HG03196 (cell line): ENCODE data around the gene DNAH9.

Experiments used
- ATAC-seq: cut with Tn5 transposase; IDR thresholded peaks from one replicate; pipeline ENCODE4 v1.9.1; 2021; ENCODE audit not compliant: unreplicated experiment

DNAH9 gene

DNA sequence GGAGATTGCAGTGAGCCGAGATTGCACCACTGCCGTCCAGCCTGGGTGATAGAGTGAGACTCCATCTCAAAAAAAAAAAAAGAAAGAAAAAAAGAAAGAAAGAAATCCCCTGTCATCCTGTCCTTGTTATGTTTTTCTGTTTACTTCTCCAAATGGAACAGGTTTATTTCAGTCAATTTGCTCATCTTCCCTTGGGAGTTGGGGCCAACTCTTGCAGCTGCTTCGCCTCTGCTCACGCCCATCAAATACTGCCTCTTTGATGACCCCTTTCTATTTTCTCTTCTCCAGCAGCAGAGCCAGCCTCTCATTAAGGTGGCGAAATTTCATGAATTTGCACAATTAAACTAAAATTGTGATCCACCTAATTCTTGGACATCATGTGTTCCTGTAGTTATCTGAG lies 225.6 kb downstream of the DNAH9 start:
- no peak for ATAC-seq

DNA sequence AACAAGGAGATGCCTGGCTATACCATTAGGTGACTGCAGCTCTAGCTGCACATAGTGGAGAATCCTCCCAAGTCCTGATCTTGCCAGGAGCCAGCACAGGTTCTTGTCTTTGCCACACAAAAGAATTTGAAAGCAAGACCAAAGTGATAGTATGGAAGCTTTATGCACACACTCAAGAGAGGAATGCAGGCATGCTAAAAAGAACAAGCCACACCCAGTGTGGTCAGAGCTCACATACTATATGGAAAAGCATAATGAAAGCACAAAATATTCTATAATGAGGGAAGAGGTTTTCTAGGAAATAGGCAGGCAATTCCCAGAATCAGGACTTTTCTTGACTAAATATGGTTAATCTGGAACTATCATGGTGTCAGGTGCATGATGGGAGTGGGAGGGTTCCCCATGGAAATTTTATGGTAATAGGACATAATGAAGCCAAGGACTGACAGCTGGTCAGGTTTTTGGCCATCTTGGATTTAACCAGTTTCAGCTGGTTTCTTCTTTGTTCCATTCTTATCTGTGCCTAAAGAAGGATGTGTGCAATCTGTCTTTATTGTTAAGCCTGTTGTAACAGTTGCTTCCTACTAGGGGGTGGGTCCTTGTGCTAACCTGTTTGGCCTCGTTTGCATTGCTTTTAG lies 227.4 kb downstream of the DNAH9 start:
- no peak for ATAC-seq

DNA sequence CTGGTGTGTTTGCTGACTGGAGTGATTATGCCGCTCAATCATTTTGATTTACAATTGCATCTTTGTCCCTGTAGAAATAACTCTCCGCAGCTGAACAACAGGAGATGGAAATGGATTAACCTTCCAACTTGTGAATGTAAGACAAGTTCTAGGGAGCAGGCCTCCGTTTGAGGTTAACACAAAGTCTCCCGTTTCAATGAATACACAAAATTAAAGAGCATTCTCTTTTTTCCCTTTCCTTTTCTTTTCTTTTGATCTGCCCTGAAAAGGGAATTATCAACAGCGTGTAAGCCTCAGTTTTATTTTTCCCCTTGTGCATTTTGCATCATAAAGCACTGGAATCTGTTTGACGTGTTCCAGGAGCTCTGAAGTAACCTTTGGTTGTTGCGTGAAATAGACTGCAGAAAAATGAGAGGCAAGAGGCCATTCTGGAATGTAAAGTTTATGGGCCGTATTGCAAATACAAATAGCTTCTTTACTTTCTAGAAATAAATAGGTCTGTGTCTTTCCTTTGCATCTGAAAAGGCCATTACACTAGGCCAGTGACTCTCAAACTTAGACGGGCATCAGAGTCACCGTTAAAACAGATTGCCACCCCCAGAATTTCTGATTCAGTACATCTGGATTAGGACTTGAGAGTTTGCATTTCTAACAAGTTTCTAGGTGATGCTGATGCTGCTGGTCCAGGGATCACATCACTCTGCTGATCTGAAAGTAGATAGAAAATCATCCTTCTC lies 234.3 kb downstream of the DNAH9 start:
- no peak for ATAC-seq

DNA sequence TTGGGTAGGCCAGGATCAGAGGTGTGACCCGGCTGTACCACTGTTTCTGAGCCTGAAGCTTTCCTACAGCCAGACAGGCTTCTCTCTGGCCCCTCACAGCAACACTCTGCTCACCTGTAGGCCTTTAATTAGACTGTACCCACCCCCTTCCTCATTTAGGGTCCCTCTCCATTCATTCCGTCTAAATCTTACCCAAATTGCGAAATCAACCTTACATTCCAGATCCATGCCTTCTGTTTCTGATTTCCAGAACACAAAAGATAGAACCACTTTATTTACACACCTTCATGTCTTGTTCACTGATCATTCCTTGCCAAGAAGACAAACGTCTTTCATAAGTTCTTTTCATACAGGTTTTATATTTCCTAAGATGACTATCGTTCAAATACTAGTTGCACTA lies 238.2 kb downstream of the DNAH9 start:
- no peak for ATAC-seq

DNA sequence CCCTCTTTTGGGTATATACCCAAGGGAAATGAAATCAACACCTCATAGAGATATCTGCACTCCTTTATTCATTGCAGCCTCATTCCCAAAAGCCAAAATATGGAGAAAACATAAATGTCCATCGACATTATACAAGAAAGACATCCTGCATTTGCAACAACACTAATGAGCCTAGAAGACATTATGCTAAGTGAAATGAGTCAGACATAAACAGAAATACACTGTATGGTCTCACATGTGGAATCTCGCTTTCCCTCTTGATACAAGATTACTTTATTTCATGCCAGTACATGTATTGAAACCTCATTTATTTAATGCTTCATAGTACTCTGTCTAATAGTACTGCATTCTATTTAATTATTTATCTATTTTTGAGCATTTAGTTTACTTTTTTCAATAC lies 241.8 kb downstream of the DNAH9 start:
- ATAC-seq = no peak

DNA sequence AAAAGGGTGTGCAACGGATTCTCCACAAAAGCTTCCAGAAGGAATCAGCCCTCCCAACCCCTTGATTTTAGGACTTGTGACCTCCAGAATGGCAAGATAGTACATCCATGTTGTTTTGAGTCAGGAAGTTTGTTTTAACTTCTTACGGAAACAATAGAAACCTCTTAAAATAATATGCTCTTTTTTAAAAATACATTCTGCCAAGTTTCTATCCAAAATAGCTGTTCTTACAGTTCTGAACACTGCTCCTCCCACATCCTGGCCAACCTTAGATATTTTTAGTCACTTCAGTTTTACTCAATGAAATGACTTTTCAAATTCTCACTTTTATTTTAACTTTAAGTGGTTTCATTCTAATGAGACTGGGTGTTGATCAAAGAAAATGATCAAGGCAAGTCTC lies 242.6 kb downstream of the DNAH9 start:
- no peak for ATAC-seq

DNA sequence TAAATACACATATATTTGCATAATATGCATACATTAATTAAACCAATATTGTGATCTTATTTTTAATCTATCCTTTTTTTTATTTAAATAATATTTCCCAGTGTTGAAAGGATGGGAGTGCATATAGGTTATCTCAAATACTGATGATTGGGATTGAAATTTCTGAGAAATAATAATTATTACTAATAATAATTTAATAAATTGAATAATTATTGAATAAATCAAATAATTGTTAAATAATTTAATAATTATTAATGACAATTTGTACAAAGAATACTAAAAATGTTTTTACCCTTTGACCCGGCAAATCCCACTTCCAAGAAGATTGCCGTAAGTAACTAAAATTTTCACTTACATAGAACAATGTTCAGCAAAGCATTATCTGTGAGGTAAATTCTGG lies 250.1 kb downstream of the DNAH9 start:
- no peak for ATAC-seq

DNA sequence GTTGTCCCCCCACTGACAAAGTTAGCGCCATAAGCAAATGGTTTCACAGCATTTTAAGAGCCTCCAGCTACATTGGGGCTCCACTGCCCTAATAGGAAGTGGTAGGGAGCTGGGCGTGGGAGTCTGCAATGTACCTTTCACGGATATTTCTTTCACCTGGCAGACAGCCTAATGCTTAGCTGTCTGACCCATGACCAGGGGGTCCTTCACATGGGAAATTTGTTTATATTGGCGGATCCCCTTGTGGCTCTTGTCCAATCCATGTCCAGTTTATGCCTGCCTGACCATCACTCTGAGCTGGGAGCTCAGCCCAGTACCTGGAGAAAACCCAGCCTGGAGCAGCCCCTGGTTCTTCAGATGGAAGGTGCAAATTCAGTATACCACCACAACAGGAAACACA lies 254.0 kb downstream of the DNAH9 start:
- no peak for ATAC-seq

DNA sequence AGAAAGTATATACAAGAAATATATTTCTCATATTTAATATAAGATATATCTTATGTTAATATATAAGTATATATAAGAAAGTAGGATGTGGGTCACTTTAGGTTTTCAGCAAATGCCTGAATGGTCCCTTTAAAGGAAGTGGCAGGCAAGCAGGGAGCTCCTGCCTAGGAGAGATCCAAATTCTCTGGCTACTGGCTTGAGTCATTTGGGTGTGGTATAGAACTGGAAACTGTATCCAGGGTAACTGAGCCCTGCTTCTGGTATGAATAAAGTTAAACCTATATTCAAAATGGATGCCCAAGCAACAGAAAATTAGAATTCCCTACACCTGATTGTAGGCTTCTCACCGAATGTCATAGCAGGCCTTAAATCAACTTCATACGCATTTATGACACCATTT lies 254.6 kb downstream of the DNAH9 start:
- ATAC-seq = no peak

DNA sequence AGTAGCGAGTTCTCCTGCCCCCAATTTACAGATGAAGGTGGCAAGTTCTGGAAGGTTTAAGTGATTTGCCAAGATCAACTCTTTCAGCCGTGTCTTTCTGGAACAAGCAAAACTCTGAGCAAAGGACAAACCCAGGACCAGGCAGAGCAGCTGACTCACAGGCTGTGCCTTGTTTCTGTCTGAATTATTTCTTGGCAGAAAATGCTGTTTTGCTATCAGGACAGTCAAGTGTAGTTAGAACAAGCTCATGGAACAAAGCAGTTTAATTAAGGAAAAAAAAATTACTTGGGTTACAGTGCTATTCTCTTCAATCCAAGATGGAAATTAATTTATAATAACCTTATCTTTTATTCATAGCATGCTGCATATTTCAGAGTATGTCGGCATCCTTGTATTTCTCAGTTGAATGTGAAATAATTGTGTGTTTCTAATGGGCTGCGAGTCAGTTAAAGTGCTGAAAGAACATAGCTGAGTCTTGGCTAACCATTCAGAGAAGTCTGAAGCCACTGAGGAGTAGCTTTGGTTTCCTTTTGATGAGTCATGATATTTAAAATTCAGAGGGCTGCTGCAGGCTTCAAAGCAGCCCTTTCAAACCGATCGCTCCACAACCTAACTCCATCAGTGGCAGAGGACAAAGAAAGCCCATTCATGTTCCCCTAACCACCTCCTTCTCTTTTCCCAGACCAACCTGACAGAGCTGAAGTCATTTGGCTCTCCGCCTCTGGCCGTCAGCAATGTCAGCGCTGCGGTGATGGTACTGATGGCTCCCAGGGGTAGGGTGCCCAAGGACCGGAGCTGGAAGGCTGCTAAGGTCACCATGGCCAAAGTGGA lies 255.3 kb downstream of the DNAH9 start:
- no peak for ATAC-seq

DNA sequence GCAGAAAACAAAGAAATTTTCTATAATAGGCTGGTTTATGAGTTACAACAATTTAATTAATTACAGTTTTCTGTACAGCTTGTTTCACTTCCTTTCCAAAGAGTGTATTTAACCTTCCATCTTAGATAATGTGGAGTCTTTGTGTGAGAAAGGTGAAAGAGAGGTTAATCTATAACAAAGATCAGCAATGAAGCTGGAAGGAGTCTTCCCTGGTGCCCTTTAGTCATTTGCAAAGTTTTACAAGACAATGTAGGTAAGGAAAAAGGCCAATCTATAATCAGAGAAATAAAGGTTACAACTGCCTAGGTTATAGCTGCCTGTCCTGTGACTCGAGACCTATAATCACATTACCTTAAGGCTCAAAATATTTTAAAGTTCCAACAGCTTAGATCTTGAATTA lies 257.0 kb downstream of the DNAH9 start:
- no peak for ATAC-seq

DNA sequence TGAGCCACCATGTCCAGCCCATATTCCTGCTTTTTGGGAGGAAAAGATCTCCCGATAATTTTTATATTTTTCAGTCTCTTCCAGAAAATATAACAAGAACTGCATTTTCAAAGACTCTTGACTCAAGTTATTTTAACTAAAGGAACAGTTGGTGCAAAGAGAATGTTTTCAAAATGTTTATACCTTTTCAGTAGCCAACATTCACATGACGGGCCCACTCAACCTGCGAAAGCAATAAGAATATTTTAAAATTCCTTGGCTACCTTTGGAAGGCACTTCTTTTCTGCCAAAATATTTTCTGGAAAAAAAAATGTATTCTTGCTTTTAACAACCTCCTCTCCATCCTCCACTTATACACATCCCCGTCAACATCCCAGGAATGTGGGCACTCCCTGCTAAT lies 258.7 kb downstream of the DNAH9 start:
- no peak for ATAC-seq

DNA sequence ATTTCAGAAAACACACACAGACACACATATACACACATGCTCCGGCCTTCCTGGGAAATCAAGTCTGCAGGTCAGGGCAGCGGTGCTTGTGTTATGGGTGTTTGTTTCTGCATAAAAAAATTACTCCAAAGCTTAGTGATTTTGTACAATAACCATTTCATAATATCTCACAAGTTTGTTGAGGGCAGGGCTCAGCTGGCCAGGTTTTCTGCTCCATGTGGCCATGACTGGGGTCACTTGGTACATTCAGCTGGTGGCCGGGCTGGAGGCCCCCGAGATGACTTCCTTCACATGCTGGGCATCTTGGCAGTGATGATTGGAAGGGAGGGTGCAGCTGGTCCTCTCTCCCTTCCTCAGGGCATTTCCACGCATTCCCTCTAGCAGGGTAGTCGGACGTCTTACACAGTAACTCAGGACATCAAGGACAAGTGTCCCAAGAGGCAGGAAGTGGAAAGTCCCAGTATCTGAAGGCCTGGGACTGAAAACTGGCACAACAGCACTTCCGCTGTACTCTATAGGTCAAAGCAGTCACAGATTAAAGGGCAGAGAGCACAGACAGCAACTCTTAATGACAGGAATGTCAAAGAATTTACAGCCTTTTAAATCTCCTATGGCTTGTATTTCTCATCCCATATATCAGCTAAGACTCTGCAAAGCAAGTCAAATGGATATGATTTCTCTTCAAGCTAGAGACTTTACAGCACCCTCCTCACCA lies 271.6 kb downstream of the DNAH9 start:
- ATAC-seq = no peak

DNA sequence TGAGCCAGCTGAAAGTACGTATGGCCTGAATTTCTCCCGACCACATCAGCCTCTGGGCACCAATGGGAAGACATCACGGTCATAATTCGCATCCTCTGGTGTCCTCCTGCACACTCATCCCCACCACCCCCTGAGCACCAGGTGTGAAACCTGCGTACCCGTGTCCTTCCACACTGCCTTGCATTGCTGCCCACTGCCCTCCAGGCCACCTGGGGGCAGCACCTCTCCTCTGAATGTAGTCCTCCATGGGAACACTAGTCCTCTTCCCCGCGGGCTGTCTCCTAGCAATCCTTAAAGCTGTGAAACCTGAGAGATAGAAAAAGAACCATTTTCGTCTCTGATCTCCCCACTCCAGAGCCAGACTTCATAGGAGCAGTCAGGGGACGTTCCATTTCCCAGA lies 273.5 kb downstream of the DNAH9 start:
- no peak for ATAC-seq

DNA sequence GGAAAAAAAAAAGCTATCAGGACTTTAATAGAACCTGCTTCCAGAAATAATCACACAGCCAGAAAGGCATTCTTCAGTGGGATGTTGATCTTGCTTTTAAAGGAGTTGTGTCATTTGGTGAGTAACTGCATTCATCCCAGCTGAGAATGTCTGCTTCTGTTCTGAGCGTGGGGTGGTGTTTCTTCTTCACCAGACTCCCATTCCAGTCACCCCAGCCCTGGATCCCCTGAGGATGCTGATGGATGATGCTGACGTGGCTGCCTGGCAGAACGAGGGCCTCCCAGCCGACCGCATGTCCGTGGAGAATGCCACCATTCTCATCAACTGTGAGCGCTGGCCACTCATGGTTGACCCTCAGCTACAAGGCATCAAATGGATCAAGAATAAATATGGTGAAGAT lies 276.5 kb downstream of the DNAH9 start:
- ATAC-seq = no peak

DNA sequence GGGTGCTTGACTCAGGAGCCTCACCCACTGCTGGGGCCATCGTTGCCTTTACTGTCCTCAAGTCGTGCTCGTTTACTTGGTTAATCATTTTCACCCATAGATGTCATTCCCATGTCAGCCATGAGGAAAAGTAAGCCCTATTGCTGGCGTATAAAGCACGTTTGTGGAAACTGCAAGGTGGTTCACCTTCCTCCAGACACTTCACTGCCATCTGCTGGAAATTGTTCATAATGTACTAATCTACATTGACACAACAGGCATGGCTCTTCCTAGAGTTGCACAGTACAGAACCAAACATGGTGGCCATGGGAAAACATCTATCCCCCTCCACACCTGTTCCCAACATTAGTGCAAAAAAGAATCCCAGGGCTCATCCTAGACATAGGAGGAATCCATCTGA lies 282.4 kb downstream of the DNAH9 start:
- ATAC-seq = no peak

DNA sequence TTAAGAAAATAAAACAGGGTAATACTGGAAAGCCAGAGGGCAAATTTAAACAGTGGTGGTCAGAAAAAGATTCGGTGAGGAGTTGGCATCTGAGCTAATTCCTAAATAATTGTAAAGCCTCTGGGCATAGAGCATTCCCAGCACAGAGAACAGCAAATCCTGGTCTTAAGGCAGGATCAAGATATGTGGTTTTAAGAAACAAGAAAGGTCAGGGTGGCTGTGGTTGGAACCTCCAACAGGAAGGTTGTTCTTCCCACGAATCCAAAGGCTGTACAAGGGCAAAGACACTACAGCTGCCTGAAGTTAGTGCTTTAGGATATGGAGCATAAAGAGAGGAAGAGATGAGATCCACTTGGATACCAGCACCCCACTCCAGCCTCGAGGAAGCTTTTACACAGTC lies 284.4 kb downstream of the DNAH9 start:
- no peak for ATAC-seq

DNA sequence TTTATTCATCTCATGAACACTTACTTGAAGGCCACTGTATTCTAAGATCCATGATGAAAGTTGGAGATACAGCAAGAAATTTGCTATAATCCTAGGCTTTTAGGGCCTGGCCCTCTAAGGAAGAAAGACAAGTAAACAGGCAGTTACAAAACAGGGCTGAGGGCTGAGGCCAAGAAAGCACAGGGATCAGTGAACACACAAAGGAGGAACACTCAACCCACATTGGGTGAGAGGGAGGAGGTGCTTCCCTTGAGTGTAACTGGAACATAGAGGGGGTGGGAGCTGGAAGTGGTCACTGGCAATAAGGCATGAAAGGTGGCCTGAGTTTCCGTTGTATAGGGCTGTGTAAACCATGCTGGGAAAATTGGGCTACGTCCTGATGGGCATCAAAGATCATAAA lies 286.8 kb downstream of the DNAH9 start:
- ATAC-seq = no peak

DNA sequence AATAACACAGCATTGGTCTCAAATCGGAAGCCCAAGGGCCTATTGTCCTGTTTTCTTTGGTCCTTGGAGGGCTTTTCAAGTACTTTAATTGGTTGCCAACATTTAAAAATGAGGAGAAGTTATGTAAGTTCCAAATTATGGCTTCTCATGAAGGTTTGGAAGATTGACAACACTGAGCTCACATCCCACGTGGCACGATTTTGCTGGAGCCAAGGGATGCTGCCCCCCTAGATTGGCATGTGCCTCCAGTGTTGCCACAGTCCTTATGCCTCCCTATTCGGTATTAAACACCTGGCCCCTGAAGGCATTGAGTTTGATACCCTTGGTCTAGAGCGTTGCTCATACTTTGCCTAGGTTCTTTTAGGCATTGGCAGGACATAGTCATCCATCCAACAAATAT lies 291.0 kb downstream of the DNAH9 start:
- no peak for ATAC-seq

DNA sequence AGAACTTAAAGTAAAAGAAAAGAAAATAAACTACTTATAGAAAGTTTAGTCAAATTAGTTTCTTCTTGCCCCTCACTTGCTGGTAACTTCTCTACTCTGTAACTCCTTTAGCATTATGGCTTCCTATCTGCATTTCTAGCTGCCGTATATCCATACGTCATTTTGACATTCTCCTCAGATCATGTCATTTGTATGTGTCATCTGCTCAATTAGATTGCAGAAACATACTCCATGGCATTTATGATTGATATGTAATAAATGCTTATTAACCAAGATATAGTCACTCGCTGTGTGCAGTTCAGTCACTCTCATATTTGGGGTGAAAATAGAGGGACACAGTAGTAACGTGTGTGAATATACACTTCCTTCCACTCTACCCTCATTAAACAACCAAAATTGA lies 295.6 kb downstream of the DNAH9 start:
- ATAC-seq = no peak

DNA sequence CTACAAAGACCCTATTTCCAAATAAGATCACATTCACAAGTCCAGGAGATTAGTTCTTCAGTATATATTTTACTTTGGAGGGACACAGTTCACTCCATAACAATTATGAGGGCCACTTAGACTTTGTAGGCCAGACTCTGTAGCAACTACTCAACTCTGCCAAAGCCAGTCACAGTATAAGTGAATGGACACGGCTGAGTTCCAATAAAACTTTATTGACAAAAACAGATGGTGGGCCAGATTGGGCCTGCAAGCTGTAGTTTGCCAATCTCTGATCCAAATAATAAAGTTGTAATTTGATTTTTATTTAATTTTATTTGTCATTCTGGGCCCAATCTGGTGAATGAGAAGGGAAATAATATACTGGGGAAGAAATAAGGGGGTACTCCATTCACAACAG lies 297.9 kb downstream of the DNAH9 start:
- no peak for ATAC-seq
